ENCODE data around the gene VCL.

Gene VCL

DNA sequence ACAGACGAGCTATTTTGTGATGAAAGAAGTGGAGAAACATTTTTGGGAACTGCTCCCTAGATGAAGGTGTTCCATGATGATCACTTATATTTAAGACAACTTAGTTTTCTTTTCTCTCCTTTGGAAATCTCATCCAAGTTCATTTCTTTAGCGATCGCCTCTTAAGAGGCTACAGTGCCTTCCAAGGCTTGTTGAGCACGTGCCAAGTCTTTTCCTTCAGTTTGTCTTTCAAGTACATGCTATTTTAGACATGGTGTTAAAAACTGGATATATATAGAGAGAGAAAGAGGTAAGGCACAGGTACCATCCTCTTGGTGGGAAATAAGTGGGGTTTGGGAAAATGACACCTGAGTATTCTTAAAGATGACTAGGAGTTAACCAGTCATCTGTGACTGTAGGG, 155.8 kb downstream of the VCL start:
- no peak overlapping the region for H3K27ac ChIP-seq (ENCODE audit: low read depth, low read length)

DNA sequence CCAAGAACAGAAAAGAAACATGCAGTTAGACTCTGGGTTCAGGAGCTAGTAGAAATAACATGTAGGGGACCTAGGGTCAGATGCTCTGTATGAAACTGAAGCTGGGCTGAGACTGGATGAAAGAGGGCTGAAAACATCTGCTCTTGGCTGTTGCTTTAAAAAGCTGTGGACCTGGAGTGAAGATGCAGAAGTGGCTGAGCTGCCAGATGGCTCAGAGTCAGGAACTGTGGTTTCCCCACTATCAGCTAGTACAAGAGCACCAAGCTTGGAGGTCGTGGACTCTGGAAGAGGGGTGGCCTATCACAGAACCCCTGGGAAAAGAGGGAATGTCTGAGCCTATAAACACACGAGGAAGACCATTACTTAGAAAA, 159.0 kb downstream of the VCL start:
- Histone ChIP-seq H3K27ac (ENCODE audit: low read depth, low read length) (no peak overlapping the region), H3K4me3 (ENCODE audit: low read depth, low read length) (no peak overlapping the region), H3K27me3 (ENCODE audit: control insufficient read depth, insufficient read depth, low read length) (no peaks in the 10 kb centered on the region), H3K9me3 (ENCODE audit: control insufficient read depth, insufficient read depth, low read depth, low read length) (no peaks in the 10 kb centered on the region), H3K9ac (ENCODE audit: low read length) (no peak overlapping the region), H3K4me1 (ENCODE audit: control insufficient read depth, insufficient read depth, low read length) (0 out of 2 replicates have a peak, but pooled peaks cover 3% of the 10 kb centered on the region), H3K36me3 (ENCODE audit: control insufficient read depth, insufficient read depth, low read length) (peaks cover 4% of the 10 kb centered on the region; the same call in 1 of the 2 replicates)

More for the DNA sequence above, 155.8 kb downstream of the VCL start:
- Histone ChIP-seq H3K4me3 (ENCODE audit: low read depth, low read length) (no peak overlapping the region), H3K27me3 (ENCODE audit: control insufficient read depth, insufficient read depth, low read length) (no peaks in the 10 kb centered on the region), H3K9ac (ENCODE audit: low read length) (no peak overlapping the region), H3K36me3 (ENCODE audit: control insufficient read depth, insufficient read depth, low read length) (0 out of 2 replicates have a peak, but pooled peaks cover 2% of the 10 kb centered on the region), H3K9me3 (ENCODE audit: control insufficient read depth, insufficient read depth, low read depth, low read length) (no peaks in the 10 kb centered on the region), H3K4me1 (ENCODE audit: control insufficient read depth, insufficient read depth, low read length) (peaks cover 5% of the 10 kb centered on the region; the same call in 1 of the 2 replicates)

DNA sequence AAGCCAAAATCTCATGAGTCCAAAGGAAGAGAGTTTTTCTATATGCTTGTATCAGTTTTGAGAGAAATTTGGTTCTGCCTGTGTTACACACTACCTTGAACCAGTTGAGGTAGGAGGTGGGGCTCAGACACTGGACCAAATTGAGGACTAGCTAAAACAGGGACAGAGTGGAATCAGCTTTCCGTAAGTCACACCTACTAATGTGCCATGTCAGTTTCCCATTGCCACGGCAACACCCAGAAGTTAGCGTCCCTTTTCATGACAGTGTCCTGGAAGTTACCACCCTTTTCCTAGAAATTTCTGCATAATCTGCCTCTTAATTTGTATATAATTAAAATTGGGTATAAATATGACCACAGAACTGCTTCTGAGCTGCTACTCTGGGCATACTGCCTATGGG, 162.1 kb downstream of the VCL start:
- Histone ChIP-seq H3K36me3 (ENCODE audit: control insufficient read depth, insufficient read depth, low read length) (peaks cover 4% of the 10 kb centered on the region; the same call in 1 of the 2 replicates), H3K4me3 (ENCODE audit: low read depth, low read length) (no peak overlapping the region), H3K4me1 (ENCODE audit: control insufficient read depth, insufficient read depth, low read length) (peaks cover 8% of the 10 kb centered on the region; the same call in 1 of the 2 replicates), H3K9ac (ENCODE audit: low read length) (no peak overlapping the region), H3K27ac (ENCODE audit: low read depth, low read length) (no peak overlapping the region), H3K9me3 (ENCODE audit: control insufficient read depth, insufficient read depth, low read depth, low read length) (no peaks in the 10 kb centered on the region), H3K27me3 (ENCODE audit: control insufficient read depth, insufficient read depth, low read length) (no peaks in the 10 kb centered on the region)

DNA sequence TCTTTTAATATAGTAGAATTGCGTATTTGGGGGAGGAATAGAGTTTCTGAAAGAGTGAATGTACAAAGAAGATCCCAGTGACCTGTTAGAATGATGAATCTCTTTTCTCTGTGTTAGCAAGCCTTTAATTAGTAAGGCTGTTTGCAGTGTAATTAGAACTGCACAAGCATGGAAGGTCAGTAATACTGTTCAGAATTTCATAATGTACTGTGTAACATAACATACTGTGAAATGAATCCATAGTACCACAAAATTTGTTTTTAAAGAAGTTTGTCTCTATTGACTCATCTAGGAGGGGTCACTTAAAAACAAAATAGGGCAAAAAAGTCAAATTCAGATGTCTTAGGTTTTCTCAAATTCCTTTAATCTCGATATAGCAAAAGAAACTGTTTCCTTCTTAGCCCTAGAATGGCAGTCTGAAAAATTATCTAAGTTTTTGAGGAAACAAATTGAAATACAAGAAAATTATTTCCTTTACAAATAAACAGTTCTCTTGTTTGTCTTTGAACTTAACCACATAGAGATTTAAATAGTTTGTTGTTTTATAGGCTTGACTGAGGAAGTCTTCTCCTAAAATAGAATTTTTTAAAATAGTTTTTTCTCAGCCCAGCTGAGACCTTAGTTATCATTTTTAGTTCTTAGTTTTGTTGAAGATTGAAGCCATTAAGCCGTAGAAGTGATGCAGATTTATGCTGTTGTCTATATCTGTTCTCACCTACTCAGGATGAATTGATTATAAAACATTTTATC, 165.6 kb downstream of the VCL start:
- Histone ChIP-seq H3K4me1 (ENCODE audit: control insufficient read depth, insufficient read depth, low read length) (peaks cover 8% of the 10 kb centered on the region; the same call in 1 of the 2 replicates), H3K27ac (ENCODE audit: low read depth, low read length) (no peak overlapping the region), H3K9ac (ENCODE audit: low read length) (no peak overlapping the region), H3K9me3 (ENCODE audit: control insufficient read depth, insufficient read depth, low read depth, low read length) (no peaks in the 10 kb centered on the region), H3K4me3 (ENCODE audit: low read depth, low read length) (no peak overlapping the region), H3K36me3 (ENCODE audit: control insufficient read depth, insufficient read depth, low read length) (peaks cover 4% of the 10 kb centered on the region; the same call in 1 of the 2 replicates), H3K27me3 (ENCODE audit: control insufficient read depth, insufficient read depth, low read length) (no peaks in the 10 kb centered on the region)

DNA sequence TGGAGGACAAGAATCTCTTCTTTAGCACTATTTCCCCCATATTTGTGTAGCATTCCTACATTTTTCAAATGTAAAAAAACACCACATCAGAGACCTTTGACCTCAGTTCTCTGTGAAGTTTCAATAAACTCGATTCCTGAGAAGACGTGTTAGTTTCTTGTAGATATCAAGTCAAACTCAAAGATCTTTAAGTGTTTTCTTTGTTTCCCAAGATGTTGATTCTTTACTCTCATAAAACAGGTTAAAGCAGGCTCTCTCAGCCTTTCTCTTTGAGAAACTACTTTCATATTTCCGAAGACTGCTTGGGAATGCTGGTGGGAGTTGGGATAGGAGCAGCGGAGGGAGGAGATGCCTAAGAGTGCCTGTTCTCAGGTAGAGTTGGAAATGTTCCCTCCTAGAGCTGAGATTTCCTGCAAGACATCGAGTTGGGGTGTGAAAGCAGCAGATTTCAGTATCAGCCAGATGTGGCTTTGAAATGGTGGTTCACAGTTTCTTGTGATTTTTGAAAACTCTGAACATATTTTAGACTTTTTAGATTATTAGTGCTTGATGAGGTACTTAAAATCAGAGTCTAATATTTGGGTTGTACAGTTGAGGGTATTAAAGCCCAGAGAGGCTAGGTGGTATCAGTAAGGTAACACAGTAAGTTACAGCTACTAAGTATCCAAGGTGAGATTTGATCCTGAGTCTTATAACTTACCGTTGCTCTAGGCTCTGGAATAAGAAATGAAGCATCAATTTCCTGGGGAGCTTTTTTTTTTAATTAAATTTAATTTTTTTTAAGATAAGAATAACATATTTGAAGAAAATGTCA, 167.0 kb downstream of the VCL start:
- H3K27ac ChIP-seq (ENCODE audit: low read depth, low read length) = no peak overlapping the region
- H3K9ac ChIP-seq (ENCODE audit: low read length) = no peak overlapping the region
- H3K4me3 ChIP-seq (ENCODE audit: low read depth, low read length) = no peak overlapping the region

DNA sequence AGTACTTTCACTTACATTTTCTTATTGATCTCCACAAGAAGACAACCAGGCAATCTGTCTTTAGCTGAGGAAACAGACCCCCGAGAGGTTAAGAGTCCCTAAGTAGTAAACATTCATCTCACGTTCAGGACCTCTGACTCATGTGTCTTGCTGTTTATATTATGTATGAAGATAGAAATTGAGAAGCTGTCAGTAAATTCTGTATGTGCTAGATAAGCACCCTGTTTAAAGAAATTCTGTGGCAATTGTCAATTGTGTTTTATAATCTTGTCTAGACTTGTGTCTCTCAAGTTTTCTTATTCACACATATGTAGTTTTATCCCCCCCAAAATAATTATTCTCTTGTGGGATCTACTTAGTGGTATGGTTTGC, 167.6 kb downstream of the VCL start:
- Histone ChIP-seq H3K36me3 (ENCODE audit: control insufficient read depth, insufficient read depth, low read length) (peaks cover 4% of the 10 kb centered on the region; the same call in 1 of the 2 replicates), H3K9ac (ENCODE audit: low read length) (no peak overlapping the region), H3K27me3 (ENCODE audit: control insufficient read depth, insufficient read depth, low read length) (no peaks in the 10 kb centered on the region), H3K27ac (ENCODE audit: low read depth, low read length) (no peak overlapping the region), H3K4me3 (ENCODE audit: low read depth, low read length) (no peak overlapping the region), H3K9me3 (ENCODE audit: control insufficient read depth, insufficient read depth, low read depth, low read length) (no peaks in the 10 kb centered on the region), H3K4me1 (ENCODE audit: control insufficient read depth, insufficient read depth, low read length) (peaks cover 5% of the 10 kb centered on the region; the same call in 1 of the 2 replicates)

More for the DNA sequence above, 167.0 kb downstream of the VCL start:
- peaks cover 8% of the 10 kb centered on the region; the same call in 1 of the 2 replicates for H3K4me1 ChIP-seq (ENCODE audit: control insufficient read depth, insufficient read depth, low read length)
- no peaks in the 10 kb centered on the region for H3K9me3 ChIP-seq (ENCODE audit: control insufficient read depth, insufficient read depth, low read depth, low read length)
- peaks cover 4% of the 10 kb centered on the region; the same call in 1 of the 2 replicates for H3K36me3 ChIP-seq (ENCODE audit: control insufficient read depth, insufficient read depth, low read length)
- no peaks in the 10 kb centered on the region for H3K27me3 ChIP-seq (ENCODE audit: control insufficient read depth, insufficient read depth, low read length)

DNA sequence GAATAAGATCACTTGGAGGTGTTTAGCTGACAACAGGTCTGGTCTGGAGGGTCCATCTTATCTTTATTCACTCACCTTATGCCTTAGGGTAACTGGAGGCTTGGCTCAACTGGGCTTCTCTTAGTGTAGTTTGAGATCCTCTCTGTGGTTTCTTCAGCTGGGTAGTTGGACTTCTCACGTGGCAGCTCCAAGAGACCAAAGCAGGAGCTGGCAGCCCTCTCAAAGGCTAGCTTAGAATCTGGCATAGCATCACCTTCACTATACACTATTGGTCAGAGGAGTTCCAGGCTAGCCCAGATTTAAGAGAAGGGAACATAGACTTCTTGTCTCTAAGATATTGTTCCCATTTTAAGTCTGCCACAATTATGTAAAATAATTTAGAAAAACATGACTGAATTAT, 169.5 kb downstream of the VCL start:
- H3K4me3 ChIP-seq (ENCODE audit: low read depth, low read length) = no peak overlapping the region
- no peaks in the 10 kb centered on the region for H3K36me3 ChIP-seq (ENCODE audit: control insufficient read depth, insufficient read depth, low read length)
- H3K9ac ChIP-seq (ENCODE audit: low read length) = no peak overlapping the region
- no peaks in the 10 kb centered on the region for H3K27me3 ChIP-seq (ENCODE audit: control insufficient read depth, insufficient read depth, low read length)
- H3K27ac ChIP-seq (ENCODE audit: low read depth, low read length) = no peak overlapping the region
- no peaks in the 10 kb centered on the region for H3K9me3 ChIP-seq (ENCODE audit: control insufficient read depth, insufficient read depth, low read depth, low read length)
- H3K4me1 ChIP-seq (ENCODE audit: control insufficient read depth, insufficient read depth, low read length) = peaks cover 5% of the 10 kb centered on the region; the same call in 1 of the 2 replicates

Measured in HUES6 (cell line).